ENCODE measurements around the gene LPP.
A peak's percentile ranks its signal among the peaks of the same experiment; 100 is the strongest.

The LPP gene

DNA sequence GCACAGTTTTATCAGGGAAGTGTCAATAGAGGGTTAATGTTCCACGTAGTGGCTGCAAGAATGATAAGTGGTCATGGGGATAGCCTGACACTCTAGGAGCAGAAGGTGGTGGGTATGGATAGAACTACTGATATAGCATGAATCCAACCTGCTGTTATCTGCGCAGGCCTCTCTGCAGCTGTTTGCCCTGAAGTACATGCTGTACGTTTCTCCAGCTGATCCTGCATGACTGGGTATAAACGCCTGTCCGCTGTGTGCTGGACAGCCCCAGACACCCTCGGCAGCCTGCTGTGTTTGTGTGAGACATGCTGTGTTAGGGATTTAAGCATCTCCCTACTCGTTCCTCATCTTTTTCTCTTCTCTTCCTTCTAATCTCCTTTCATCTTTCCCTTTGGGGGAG, 87.1 kb downstream of the LPP start:
- in situ Hi-C loops (cut with HindIII; ENCODE audit: low pct_ligation_motif_present, low sequenced_read_pairs) = no loop called here
- Histone ChIP-seq H3K27me3 (replicated peaks) (no peaks in the 10 kb centered on the region), H3K27ac (peak overlapping the region; percentile 6), H3K36me3 (replicated peaks) (peaks cover 2% of the 10 kb centered on the region), H3K4me3 (ENCODE audit: low read depth, low read length) (no peak overlapping the region)
- peak; percentile 73 for DNase-seq
- TF ChIP-seq, protein P1, sequence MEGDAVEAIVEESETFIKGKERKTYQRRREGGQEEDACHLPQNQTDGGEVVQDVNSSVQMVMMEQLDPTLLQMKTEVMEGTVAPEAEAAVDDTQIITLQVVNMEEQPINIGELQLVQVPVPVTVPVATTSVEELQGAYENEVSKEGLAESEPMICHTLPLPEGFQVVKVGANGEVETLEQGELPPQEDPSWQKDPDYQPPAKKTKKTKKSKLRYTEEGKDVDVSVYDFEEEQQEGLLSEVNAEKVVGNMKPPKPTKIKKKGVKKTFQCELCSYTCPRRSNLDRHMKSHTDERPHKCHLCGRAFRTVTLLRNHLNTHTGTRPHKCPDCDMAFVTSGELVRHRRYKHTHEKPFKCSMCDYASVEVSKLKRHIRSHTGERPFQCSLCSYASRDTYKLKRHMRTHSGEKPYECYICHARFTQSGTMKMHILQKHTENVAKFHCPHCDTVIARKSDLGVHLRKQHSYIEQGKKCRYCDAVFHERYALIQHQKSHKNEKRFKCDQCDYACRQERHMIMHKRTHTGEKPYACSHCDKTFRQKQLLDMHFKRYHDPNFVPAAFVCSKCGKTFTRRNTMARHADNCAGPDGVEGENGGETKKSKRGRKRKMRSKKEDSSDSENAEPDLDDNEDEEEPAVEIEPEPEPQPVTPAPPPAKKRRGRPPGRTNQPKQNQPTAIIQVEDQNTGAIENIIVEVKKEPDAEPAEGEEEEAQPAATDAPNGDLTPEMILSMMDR (IDR thresholded peaks at IDR 0.05; ENCODE audit: low read depth, low read length, missing control alignments) = no peak

DNA sequence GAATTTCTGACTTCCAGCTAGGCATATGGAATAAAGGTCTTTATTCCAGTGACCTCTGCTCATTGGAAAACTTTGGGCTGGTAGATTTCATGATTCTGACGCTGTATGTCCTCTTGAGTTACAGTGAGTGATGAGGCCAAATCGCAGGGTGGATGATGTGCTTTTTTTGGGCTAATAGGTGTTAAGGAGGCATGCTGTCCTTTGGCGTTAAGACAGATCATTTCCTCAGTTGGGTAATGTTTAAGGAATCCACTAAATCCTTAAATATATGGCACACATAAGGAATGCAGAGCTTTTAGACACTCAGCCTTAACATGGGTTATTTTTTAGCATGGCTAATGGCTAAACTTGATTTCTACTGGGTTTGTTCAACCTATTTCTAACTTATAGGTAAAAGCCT, 87.9 kb downstream of the LPP start:
- DNase-seq = no peak
- Histone ChIP-seq H3K4me3 (ENCODE audit: low read depth, low read length) (no peak overlapping the region), H3K27ac (no peak overlapping the region), H3K36me3 (replicated peaks) (peaks cover 2% of the 10 kb centered on the region), H3K27me3 (replicated peaks) (no peaks in the 10 kb centered on the region)
- in situ Hi-C loops (cut with HindIII; ENCODE audit: low pct_ligation_motif_present, low sequenced_read_pairs) = no loop called here
- TF ChIP-seq, protein P1 (IDR thresholded peaks at IDR 0.05; ENCODE audit: low read depth, low read length, missing control alignments) = no peak

DNA sequence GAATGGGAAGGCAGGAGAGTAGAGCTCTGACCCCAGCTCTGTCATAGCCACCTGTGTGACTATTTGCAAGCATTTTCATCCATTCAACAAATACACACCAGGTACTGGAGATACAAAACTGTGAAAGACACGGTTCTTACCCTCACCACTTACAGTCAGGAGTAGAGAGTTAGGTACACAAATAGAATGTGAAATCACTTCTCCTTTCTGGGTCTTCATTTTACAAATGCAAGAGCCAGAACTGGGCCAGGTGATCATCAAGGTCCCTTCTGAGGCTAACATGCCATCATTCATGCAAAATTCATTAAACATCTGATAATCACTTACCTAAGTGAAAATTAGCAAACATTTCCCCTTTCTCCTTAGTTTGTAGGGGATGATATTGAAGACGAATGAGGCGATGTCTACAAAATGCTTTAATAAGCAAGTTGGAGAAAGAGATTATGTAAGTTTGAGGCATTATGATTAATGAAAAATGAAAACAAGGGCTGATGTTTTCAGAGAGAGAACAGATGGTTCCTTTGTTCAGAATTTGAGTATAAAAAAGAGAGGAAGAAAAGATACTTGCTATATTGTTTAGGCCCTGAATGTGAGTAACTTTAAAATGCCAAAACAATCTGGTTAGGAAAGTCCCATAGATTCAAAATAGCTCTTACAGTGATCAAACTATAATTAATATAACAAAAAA, 88.6 kb downstream of the LPP start:
- in situ Hi-C loops (cut with HindIII; ENCODE audit: low pct_ligation_motif_present, low sequenced_read_pairs) = no loop called here
- Histone ChIP-seq H3K36me3 (replicated peaks) (peaks cover 2% of the 10 kb centered on the region), H3K4me3 (ENCODE audit: low read depth, low read length) (no peak overlapping the region), H3K27ac (peak overlapping the region; percentile 40), H3K27me3 (replicated peaks) (no peaks in the 10 kb centered on the region)
- no peak for DNase-seq
- TF ChIP-seq, protein P1 (IDR thresholded peaks at IDR 0.05; ENCODE audit: low read depth, low read length, missing control alignments) = no peak

DNA sequence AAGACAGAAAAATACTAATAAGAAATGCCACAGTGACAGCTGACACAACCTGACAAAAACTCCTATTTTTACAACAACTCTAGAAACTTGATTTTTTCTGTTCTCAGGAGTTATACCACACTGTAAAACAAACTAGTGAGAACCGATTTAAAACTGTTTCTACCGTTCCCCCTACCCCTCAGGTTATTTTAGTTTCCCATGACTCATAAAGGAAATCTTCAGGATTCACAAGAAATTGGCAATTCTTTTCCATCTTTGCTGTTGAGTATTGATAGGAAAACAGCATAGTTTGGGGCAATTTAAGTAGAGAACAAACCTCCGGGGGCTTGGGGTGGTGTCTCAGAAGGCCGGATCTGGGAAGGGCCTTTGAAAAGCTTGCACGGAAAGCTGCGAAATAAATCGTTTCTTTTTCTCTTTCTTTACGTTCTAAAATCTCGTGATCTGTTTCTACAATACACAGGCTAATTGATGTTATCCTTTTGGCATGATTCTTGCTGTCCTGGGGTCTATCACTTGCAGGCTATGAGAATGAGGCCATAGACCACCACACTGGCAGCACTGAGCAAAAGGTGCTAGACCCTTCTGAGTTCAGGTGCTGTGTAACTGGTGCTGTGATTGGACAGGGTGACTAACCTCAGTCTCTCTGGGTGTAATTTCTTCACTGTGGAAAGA, 89.3 kb downstream of the LPP start:
- in situ Hi-C loops (cut with HindIII; ENCODE audit: low pct_ligation_motif_present, low sequenced_read_pairs) = no loop called here
- TF ChIP-seq, protein P1 (IDR thresholded peaks at IDR 0.05; ENCODE audit: low read depth, low read length, missing control alignments) = no peak
- H3K36me3 ChIP-seq (replicated peaks) = peaks cover 2% of the 10 kb centered on the region
- DNase-seq = no peak
- peak overlapping the region; percentile 40 for H3K27ac ChIP-seq
- no peak overlapping the region for H3K4me3 ChIP-seq (ENCODE audit: low read depth, low read length)
- no peaks in the 10 kb centered on the region for H3K27me3 ChIP-seq (replicated peaks)

DNA sequence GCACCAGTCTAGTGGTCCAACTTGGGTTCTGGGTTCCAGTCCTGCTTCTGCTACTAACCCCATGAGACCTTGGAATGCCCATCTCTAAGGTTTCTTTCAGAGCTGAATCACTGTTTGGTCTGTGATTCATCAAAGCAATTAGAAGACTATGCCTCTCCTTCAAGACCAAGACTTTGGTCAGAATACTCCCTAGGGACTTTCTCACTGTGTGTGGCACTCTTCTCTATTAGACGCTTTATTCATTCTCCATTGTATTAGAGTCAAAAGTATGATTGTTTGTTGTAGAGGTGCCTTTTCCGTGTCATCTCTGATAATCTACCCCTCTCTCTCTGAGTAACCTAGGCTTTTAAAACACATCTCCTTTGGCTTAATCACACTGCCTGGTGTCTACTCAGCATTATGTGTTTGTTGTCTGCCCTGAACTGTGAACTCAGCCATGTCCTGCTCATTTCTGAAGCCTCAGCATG, 90.5 kb downstream of the LPP start:
- peak overlapping the region; percentile 75 for H3K27ac ChIP-seq

More for the DNA sequence above, 90.5 kb downstream of the LPP start:
- DNase-seq = peak; percentile 58
- TF ChIP-seq, protein P1 (IDR thresholded peaks at IDR 0.05; ENCODE audit: low read depth, low read length, missing control alignments) = no peak
- H3K27me3 ChIP-seq (replicated peaks) = no peaks in the 10 kb centered on the region
- H3K4me3 ChIP-seq (ENCODE audit: low read depth, low read length) = no peak overlapping the region
- in situ Hi-C loops (cut with HindIII; ENCODE audit: low pct_ligation_motif_present, low sequenced_read_pairs) = no loop called here
- H3K36me3 ChIP-seq (replicated peaks) = peaks cover 2% of the 10 kb centered on the region
